GM23338 (cell line): ENCODE results near the gene GAB2. TPM values are rescaled to one million over a fixed set of nuclear protein-coding genes. Genes with fewer than 3 reads are reported as not detected.

ENCODE experiments used
- ATAC-seq: fragments of 200-7000 bp; cut with Tn5 transposase; 3 replicates; pipeline ENCODE4 v1.9.1; 2020
- DNase-seq: peaks from one replicate; pipeline ENCODE4 v3.0.0-alpha.2; 2015; ENCODE audit warnings: low spot score
- H2AFZ ChIP-seq: fragments of 200-600 bp; sonication (generic); 2 replicates; pipeline ENCODE4 v1.8.0; 2016; ENCODE audit warnings: antibody characterized with exemption, mild to moderate bottlenecking, moderate library complexity
- H3F3A ChIP-seq: fragments of 200-600 bp; sonication (generic); replicated peaks from 2 replicates; pipeline ENCODE4 v1.8.0; 2017; ENCODE audit warnings: antibody characterized with exemption, mixed run types, low read depth
- H3K27ac ChIP-seq: fragments of 200-600 bp; sonication (generic); 2 replicates; pipeline ENCODE4 v1.6.1; 2016; ENCODE audit warnings: low read depth
- H3K27me3 ChIP-seq: fragments of 200-600 bp; sonication (generic); 2 replicates; pipeline ENCODE4 v1.8.0; 2016; ENCODE audit warnings: mild to moderate bottlenecking, mixed run types, moderate library complexity; ENCODE audit not compliant: insufficient read depth
- H3K36me3 ChIP-seq: fragments of 200-600 bp; sonication (generic); 2 replicates; pipeline ENCODE4 v1.8.0; 2016; ENCODE audit warnings: mild to moderate bottlenecking; ENCODE audit not compliant: insufficient read depth
- H3K4me1 ChIP-seq: fragments of 200-600 bp; sonication (generic); 2 replicates; pipeline ENCODE4 v1.8.0; 2016; ENCODE audit warnings: mild to moderate bottlenecking, moderate library complexity; ENCODE audit not compliant: insufficient read depth
- H3K4me2 ChIP-seq: fragments of 200-600 bp; sonication (generic); 2 replicates; pipeline ENCODE4 v1.7.1; 2017; ENCODE audit warnings: mixed run types
- H3K4me3 ChIP-seq: fragments of 200-600 bp; sonication (generic); 2 replicates; pipeline ENCODE4 v1.6.1; 2016; ENCODE audit warnings: mixed run types
- H3K79me2 ChIP-seq: fragments of 200-600 bp; sonication (generic); replicated peaks from 2 replicates; pipeline ENCODE4 v1.8.0; 2017; ENCODE audit warnings: mild to moderate bottlenecking; ENCODE audit not compliant: insufficient read depth
- H3K9me2 ChIP-seq: fragments of 200-600 bp; sonication (generic); 2 replicates; pipeline ENCODE4 v1.8.0; 2017; ENCODE audit not compliant: insufficient read depth
- H4K20me1 ChIP-seq: fragments of 200-600 bp; sonication (generic); replicated peaks from 2 replicates; pipeline ENCODE4 v1.8.0; 2017; ENCODE audit warnings: mild to moderate bottlenecking; ENCODE audit not compliant: insufficient read depth
- H3K27ac Mint-ChIP-seq: 2 replicates; pipeline ENCODE4 v1.8.0; 2020; ENCODE audit warnings: inconsistent platforms, mild to moderate bottlenecking, moderate library complexity, mixed read lengths
- H3K27me3 Mint-ChIP-seq: 3 replicates; pipeline ENCODE4 v1.8.0; 2022; ENCODE audit warnings: low read depth, mild to moderate bottlenecking, moderate library complexity, mixed read lengths, inconsistent platforms; ENCODE audit not compliant: insufficient read depth, poor library complexity
- H3K36me3 Mint-ChIP-seq: 3 replicates; pipeline ENCODE4 v1.8.0; 2021; ENCODE audit warnings: low read depth, mild to moderate bottlenecking, inconsistent platforms, moderate library complexity, mixed read lengths
- H3K4me1 Mint-ChIP-seq: 3 replicates; pipeline ENCODE4 v1.8.0; 2020; ENCODE audit warnings: mild to moderate bottlenecking, inconsistent platforms, mixed read lengths
- H3K4me3 Mint-ChIP-seq: 3 replicates; pipeline ENCODE4 v1.8.0; 2021; ENCODE audit warnings: moderate library complexity, mild to moderate bottlenecking, inconsistent platforms, mixed read lengths
- H3K9me3 Mint-ChIP-seq: 3 replicates; pipeline ENCODE4 v1.8.0; 2020; ENCODE audit warnings: moderate library complexity, mild to moderate bottlenecking, inconsistent platforms, mixed read lengths
- CREB1 ChIP-seq: fragments of 250-450 bp; sonication (Bioruptor Pico); IDR thresholded peaks from 2 replicates; pipeline ENCODE4 v1.5.0; 2020; ENCODE audit warnings: low read depth, mild to moderate bottlenecking, moderate library complexity
- EZH2 ChIP-seq: fragments of 200-600 bp; sonication (generic); IDR thresholded peaks from one replicate; pipeline ENCODE4 v1.8.0; 2017; ENCODE audit warnings: antibody characterized with exemption, mild to moderate bottlenecking, low read depth; ENCODE audit not compliant: unreplicated experiment
- EZH2phosphoT487 ChIP-seq: fragments of 200-600 bp; sonication (generic); IDR thresholded peaks from one replicate; pipeline ENCODE4 v1.8.1; 2018; ENCODE audit warnings: antibody characterized with exemption; ENCODE audit not compliant: unreplicated experiment
- NANOG ChIP-seq: IDR thresholded peaks from 2 replicates; pipeline ENCODE4 v1.6.1; 2016; ENCODE audit warnings: antibody characterized with exemption, borderline replicate concordance
- STAT1 ChIP-seq: IDR thresholded peaks from one replicate; pipeline ENCODE4 v1.6.1; 2016; ENCODE audit warnings: antibody characterized with exemption; ENCODE audit not compliant: unreplicated experiment
- ZNF331 ChIP-seq: fragments of 250-450 bp; sonication (Bioruptor Pico); IDR thresholded peaks from 2 replicates; pipeline ENCODE4 v1.5.0; 2020; ENCODE audit warnings: low read depth, mild to moderate bottlenecking, moderate library complexity
- polyA plus RNA-seq: library from polyadenylated mRNA; unstranded; fragments of >200 nt; fragmentation: Nextera tagmentation; extraction: Ambion mirVana; gene quantifications from 2 replicates; pipeline ENCODE4 v1.2.1, GENCODE V29; 2016
- total RNA-seq: library from RNA; depleted of rRNA; stranded (reverse); fragments of >200 nt; shearing (Covaris generic); gene quantifications from 2 replicates; pipeline ENCODE4 v1.2.3, GENCODE V29; 2014
- TF ChIP-seq, protein P1 (sequence below): IDR thresholded peaks from 2 replicates; pipeline ENCODE4 v1.6.1; 2016; ENCODE audit warnings: antibody characterized with exemption
- TF ChIP-seq, protein P2 (sequence below): IDR thresholded peaks from one replicate; pipeline ENCODE4 v1.6.1; 2018; ENCODE audit warnings: antibody characterized with exemption; ENCODE audit not compliant: unreplicated experiment
- TF ChIP-seq, protein P3 (sequence below): fragments of 250-450 bp; sonication (Bioruptor Pico); IDR thresholded peaks from 2 replicates; pipeline ENCODE4 v1.5.0; 2020; ENCODE audit warnings: mild to moderate bottlenecking, moderate library complexity

GAB2 gene
- total and polyA plus RNA-seq, 2 experiments from 2014 or later = 2.0 to 10.8 TPM

DNA sequence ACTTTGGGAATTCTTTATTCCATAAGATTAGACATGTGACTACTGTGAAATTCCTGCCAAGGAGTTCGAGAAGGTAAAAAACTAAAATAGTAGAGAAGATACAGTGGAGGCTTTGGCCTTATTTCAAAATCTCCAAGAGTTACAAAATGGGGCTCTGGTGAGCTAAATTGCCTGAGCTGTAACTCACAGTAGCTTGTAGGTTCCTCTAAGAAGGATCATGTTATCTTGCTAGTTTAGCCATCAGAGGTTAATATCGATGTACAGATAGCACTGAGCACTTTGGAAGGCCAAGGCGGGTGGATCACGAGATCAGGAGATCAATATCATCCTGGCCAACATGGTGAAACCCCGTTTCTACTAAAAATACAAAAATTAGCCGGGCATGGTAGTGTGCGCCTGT, 147.8 kb downstream of the GAB2 start:
- Histone ChIP-seq H3K4me1 (no peaks in the 10 kb centered on the region), H3K4me3 (no peak overlapping the region), H3K79me2 (no peaks in the 10 kb centered on the region), H3K36me3 (no peaks in the 10 kb centered on the region), H2AFZ (no peak overlapping the region), H3K27me3 (no peaks in the 10 kb centered on the region), H3F3A (no peaks in the 10 kb centered on the region), H4K20me1 (no peaks in the 10 kb centered on the region; the same call in 1 of the 2 replicates), H3K27ac (no peak overlapping the region), H3K4me2 (no peak overlapping the region), H3K9me2 (no peaks in the 10 kb centered on the region)
- no peak for ATAC-seq
- H3K27ac Mint-ChIP-seq = no peak overlapping the region
- DNase-seq = no peak
- peaks cover 2% of the 10 kb centered on the region for H3K27me3 Mint-ChIP-seq
- peaks cover 33% of the 10 kb centered on the region for H3K36me3 Mint-ChIP-seq
- H3K9me3 Mint-ChIP-seq = peaks cover 31% of the 10 kb centered on the region
- TF ChIP-seq CREB1 (CRISPR knock-in tag) (no peak), NANOG (no peak), STAT1 (no peak), ZNF331 (CRISPR knock-in tag) (no peak), EZH2 (no peak), EZH2phosphoT487 (no peak)
- TF ChIP-seq, protein P1, sequence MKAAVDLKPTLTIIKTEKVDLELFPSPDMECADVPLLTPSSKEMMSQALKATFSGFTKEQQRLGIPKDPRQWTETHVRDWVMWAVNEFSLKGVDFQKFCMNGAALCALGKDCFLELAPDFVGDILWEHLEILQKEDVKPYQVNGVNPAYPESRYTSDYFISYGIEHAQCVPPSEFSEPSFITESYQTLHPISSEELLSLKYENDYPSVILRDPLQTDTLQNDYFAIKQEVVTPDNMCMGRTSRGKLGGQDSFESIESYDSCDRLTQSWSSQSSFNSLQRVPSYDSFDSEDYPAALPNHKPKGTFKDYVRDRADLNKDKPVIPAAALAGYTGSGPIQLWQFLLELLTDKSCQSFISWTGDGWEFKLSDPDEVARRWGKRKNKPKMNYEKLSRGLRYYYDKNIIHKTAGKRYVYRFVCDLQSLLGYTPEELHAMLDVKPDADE = no peak
- TF ChIP-seq, protein P2, sequence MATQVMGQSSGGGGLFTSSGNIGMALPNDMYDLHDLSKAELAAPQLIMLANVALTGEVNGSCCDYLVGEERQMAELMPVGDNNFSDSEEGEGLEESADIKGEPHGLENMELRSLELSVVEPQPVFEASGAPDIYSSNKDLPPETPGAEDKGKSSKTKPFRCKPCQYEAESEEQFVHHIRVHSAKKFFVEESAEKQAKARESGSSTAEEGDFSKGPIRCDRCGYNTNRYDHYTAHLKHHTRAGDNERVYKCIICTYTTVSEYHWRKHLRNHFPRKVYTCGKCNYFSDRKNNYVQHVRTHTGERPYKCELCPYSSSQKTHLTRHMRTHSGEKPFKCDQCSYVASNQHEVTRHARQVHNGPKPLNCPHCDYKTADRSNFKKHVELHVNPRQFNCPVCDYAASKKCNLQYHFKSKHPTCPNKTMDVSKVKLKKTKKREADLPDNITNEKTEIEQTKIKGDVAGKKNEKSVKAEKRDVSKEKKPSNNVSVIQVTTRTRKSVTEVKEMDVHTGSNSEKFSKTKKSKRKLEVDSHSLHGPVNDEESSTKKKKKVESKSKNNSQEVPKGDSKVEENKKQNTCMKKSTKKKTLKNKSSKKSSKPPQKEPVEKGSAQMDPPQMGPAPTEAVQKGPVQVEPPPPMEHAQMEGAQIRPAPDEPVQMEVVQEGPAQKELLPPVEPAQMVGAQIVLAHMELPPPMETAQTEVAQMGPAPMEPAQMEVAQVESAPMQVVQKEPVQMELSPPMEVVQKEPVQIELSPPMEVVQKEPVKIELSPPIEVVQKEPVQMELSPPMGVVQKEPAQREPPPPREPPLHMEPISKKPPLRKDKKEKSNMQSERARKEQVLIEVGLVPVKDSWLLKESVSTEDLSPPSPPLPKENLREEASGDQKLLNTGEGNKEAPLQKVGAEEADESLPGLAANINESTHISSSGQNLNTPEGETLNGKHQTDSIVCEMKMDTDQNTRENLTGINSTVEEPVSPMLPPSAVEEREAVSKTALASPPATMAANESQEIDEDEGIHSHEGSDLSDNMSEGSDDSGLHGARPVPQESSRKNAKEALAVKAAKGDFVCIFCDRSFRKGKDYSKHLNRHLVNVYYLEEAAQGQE = no peak
- TF ChIP-seq, protein P3, sequence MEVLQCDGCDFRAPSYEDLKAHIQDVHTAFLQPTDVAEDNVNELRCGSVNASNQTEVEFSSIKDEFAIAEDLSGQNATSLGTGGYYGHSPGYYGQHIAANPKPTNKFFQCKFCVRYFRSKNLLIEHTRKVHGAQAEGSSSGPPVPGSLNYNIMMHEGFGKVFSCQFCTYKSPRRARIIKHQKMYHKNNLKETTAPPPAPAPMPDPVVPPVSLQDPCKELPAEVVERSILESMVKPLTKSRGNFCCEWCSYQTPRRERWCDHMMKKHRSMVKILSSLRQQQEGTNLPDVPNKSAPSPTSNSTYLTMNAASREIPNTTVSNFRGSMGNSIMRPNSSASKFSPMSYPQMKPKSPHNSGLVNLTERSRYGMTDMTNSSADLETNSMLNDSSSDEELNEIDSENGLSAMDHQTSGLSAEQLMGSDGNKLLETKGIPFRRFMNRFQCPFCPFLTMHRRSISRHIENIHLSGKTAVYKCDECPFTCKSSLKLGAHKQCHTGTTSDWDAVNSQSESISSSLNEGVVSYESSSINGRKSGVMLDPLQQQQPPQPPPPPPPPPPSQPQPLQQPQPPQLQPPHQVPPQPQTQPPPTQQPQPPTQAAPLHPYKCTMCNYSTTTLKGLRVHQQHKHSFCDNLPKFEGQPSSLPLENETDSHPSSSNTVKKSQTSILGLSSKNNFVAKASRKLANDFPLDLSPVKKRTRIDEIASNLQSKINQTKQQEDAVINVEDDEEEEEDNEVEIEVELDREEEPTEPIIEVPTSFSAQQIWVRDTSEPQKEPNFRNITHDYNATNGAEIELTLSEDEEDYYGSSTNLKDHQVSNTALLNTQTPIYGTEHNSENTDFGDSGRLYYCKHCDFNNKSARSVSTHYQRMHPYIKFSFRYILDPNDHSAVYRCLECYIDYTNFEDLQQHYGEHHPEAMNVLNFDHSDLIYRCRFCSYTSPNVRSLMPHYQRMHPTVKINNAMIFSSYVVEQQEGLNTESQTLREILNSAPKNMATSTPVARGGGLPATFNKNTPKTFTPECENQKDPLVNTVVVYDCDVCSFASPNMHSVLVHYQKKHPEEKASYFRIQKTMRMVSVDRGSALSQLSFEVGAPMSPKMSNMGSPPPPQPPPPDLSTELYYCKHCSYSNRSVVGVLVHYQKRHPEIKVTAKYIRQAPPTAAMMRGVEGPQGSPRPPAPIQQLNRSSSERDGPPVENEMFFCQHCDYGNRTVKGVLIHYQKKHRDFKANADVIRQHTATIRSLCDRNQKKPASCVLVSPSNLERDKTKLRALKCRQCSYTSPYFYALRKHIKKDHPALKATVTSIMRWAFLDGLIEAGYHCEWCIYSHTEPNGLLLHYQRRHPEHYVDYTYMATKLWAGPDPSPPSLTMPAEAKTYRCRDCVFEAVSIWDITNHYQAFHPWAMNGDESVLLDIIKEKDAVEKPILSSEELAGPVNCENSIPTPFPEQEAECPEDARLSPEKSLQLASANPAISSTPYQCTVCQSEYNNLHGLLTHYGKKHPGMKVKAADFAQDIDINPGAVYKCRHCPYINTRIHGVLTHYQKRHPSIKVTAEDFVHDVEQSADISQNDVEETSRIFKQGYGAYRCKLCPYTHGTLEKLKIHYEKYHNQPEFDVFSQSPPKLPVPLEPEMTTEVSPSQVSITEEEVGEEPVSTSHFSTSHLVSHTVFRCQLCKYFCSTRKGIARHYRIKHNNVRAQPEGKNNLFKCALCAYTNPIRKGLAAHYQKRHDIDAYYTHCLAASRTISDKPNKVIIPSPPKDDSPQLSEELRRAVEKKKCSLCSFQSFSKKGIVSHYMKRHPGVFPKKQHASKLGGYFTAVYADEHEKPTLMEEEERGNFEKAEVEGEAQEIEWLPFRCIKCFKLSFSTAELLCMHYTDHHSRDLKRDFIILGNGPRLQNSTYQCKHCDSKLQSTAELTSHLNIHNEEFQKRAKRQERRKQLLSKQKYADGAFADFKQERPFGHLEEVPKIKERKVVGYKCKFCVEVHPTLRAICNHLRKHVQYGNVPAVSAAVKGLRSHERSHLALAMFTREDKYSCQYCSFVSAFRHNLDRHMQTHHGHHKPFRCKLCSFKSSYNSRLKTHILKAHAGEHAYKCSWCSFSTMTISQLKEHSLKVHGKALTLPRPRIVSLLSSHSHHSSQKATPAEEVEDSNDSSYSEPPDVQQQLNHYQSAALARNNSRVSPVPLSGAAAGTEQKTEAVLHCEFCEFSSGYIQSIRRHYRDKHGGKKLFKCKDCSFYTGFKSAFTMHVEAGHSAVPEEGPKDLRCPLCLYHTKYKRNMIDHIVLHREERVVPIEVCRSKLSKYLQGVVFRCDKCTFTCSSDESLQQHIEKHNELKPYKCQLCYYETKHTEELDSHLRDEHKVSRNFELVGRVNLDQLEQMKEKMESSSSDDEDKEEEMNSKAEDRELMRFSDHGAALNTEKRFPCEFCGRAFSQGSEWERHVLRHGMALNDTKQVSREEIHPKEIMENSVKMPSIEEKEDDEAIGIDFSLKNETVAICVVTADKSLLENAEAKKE = no peak
- H3K4me3 Mint-ChIP-seq = no peak overlapping the region
- no peaks in the 10 kb centered on the region for H3K4me1 Mint-ChIP-seq
